OCI-LY3 (cell line): ENCODE data around the gene DRD1.

Source experiments
- H2AFZ ChIP-seq: fragments of 200-600, 300-600 bp; shearing (Covaris generic); 2 replicates; pipeline ENCODE4 v1.6.0; 2014; ENCODE audit warnings: antibody characterized with exemption, low read depth, low read length
- H3K27ac ChIP-seq: fragments of 200-600, 300-600 bp; sonication (generic); 2 replicates; pipeline ENCODE4 v1.5.1; 2014; ENCODE audit warnings: mild to moderate bottlenecking, low read length, moderate library complexity, mixed read lengths
- H3K27me3 ChIP-seq: fragments of 200-600, 300-600 bp; sonication (generic); 2 replicates; pipeline ENCODE4 v1.6.1; 2014; ENCODE audit warnings: low read depth, low read length, mixed read lengths
- H3K36me3 ChIP-seq: fragments of 200-600, 300-600 bp; sonication (generic); replicated peaks from 2 replicates; pipeline ENCODE3; 2014; ENCODE audit warnings: low read depth, low read length, mixed read lengths
- H3K4me1 ChIP-seq: fragments of 300-600, 200-600 bp; sonication (generic); 2 replicates; pipeline ENCODE4 v1.6.1; 2014; ENCODE audit warnings: low read length, mixed read lengths
- H3K4me2 ChIP-seq: fragments of 200-600, 300-600 bp; sonication (generic); 2 replicates; pipeline ENCODE4 v1.6.1; 2014; ENCODE audit warnings: low read length, mixed read lengths
- H3K4me3 ChIP-seq: fragments of 300-600, 200-600 bp; sonication (generic); 2 replicates; pipeline ENCODE4 v1.5.1; 2014; ENCODE audit warnings: antibody characterized with exemption, mild to moderate bottlenecking, low read length, moderate library complexity
- H3K79me2 ChIP-seq: fragments of 300-600, 200-600 bp; shearing (Covaris generic); 2 replicates; pipeline ENCODE4 v1.6.1; 2014; ENCODE audit warnings: mild to moderate bottlenecking, low read length, mixed read lengths
- H3K9ac ChIP-seq: fragments of 300-600, 200-600 bp; shearing (Covaris generic); 2 replicates; pipeline ENCODE4 v1.6.0; 2014; ENCODE audit warnings: mild to moderate bottlenecking, low read length, moderate library complexity
- H3K9me3 ChIP-seq: fragments of 200-600, 300-600 bp; shearing (Covaris generic); 2 replicates; pipeline ENCODE4 v1.6.1; 2014; ENCODE audit warnings: low read length, mixed read lengths; ENCODE audit not compliant: insufficient read depth
- H4K20me1 ChIP-seq: fragments of 200-600, 300-600 bp; sonication (generic); 2 replicates; pipeline ENCODE4 v1.6.1; 2016; ENCODE audit warnings: low read length, mixed read lengths; ENCODE audit not compliant: insufficient read depth
- EZH2phosphoT487 ChIP-seq: fragments of 200-600 bp; shearing (Covaris generic); IDR thresholded peaks from 2 replicates; pipeline ENCODE4 v1.6.1; 2018; ENCODE audit warnings: antibody characterized with exemption, mixed run types, low read depth
- TF ChIP-seq, protein P1 (sequence below): fragments of 200-600, 300-600 bp; sonication (generic); IDR thresholded peaks from 2 replicates; pipeline ENCODE4 v1.5.1; 2014; ENCODE audit warnings: antibody characterized with exemption, low read length, low read depth

DRD1 gene

DNA sequence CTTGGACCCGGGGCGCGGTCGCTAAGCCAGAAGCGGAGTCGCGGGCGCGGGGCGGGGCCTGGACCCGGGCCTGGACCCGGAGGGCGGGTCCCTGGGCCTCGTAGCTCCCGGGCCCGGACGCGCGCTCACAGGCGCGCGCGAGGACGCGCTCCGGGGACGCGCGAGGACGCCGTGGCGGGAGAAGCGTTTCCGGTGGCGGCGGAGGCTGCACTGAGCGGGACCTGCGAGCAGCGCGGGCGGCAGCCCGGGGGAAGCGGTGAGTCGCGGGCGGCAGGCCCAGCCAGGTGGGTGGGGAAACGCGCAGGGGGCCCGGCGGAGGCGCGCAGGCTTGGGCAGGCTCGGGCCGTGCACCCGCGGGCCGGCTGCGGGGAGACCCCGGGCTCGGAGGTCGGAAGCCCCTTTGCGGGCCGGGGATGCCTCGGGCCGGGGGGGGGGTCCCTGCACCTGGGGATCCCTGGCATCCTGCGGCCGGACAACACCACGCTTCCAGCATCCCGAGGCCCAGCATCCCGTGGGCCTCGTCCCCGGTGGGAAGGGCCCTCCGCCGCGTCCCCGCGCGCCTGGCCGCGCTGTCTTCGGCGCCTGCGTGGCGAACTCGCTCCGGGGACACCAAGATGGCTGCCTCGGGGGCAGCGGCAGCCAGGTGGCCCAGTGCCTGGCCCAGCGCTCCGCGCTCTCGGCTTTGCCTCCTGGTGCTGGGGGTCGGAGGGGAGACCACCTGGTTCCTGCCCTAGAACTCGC is 34.6 kb upstream of the DRD1 start, which contains the start of gene SFXN1:
TSS of gene SFXN1 (plus strand) at position 177 of the 741 bp plus-strand sequence. CDS start 13,544 bp downstream, outside the sequence.
- Histone ChIP-seq H3K9me3 (no peaks in the 10 kb centered on the region), H3K9ac (peak within 1 kb of the TSS; percentile 98), H2AFZ (peak within 1 kb of the TSS; percentile 99), H3K27me3 (peaks cover 32% of the 10 kb centered on the region), H3K79me2 (peaks cover 52% of the 10 kb centered on the region), H4K20me1 (peaks cover 40% of the 10 kb centered on the region), H3K4me3 (peak within 1 kb of the TSS; percentile 92), H3K27ac (peak within 1 kb of the TSS; percentile 55), H3K4me1 (peaks cover 10% of the 10 kb centered on the region), H3K4me2 (peak within 1 kb of the TSS; percentile 99), H3K36me3 (peaks cover 38% of the 10 kb centered on the region)
- TF ChIP-seq EZH2phosphoT487 = no peak
- TF ChIP-seq, protein P1, sequence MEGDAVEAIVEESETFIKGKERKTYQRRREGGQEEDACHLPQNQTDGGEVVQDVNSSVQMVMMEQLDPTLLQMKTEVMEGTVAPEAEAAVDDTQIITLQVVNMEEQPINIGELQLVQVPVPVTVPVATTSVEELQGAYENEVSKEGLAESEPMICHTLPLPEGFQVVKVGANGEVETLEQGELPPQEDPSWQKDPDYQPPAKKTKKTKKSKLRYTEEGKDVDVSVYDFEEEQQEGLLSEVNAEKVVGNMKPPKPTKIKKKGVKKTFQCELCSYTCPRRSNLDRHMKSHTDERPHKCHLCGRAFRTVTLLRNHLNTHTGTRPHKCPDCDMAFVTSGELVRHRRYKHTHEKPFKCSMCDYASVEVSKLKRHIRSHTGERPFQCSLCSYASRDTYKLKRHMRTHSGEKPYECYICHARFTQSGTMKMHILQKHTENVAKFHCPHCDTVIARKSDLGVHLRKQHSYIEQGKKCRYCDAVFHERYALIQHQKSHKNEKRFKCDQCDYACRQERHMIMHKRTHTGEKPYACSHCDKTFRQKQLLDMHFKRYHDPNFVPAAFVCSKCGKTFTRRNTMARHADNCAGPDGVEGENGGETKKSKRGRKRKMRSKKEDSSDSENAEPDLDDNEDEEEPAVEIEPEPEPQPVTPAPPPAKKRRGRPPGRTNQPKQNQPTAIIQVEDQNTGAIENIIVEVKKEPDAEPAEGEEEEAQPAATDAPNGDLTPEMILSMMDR = no peak

- peaks cover 35% of the 10 kb centered on the region for H4K20me1 ChIP-seq
- H3K27me3 ChIP-seq = peaks cover 32% of the 10 kb centered on the region
- H3K9ac ChIP-seq = peak overlapping the region; percentile 98
- H3K9me3 ChIP-seq = no peaks in the 10 kb centered on the region
- peak overlapping the region; percentile 97 for H3K4me2 ChIP-seq
- peaks cover 10% of the 10 kb centered on the region for H3K4me1 ChIP-seq
- TF ChIP-seq, protein P1 = no peak
- TF ChIP-seq EZH2phosphoT487 = no peak
- no peak overlapping the region for H3K27ac ChIP-seq
- H3K4me3 ChIP-seq = peak overlapping the region; percentile 92
- H3K79me2 ChIP-seq = peaks cover 46% of the 10 kb centered on the region
- peaks cover 32% of the 10 kb centered on the region for H3K36me3 ChIP-seq
- peak overlapping the region; percentile 99 for H2AFZ ChIP-seq
Observed at GRCh38 chr5:175478008-175478383, 34.0 kb upstream of the DRD1 start.

DNA sequence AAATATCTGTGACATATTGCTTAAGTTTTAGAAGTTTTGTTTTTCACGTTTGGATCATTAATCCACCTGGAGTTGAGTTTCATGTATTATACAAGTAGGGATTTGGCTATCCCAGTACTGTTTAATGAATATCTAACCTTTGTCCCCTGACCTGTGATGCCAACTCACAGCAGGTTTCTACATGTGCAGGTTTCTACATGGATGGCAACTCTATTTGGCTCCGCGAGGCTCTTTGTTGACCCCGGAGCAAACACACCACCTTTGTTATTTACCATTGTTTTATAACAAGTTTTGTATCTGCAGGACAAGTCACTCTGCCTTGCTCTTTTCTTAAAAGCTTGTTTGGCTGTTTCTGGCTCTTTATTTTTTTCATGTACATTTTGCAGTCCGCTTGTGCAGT is 33.5 kb upstream of the DRD1 start:
- Histone ChIP-seq H3K36me3 (peaks cover 26% of the 10 kb centered on the region), H3K27ac (no peak overlapping the region), H3K4me2 (no peak overlapping the region), H3K4me3 (no peak overlapping the region), H3K79me2 (peaks cover 41% of the 10 kb centered on the region), H3K9me3 (no peaks in the 10 kb centered on the region), H3K9ac (no peak overlapping the region), H4K20me1 (peaks cover 29% of the 10 kb centered on the region), H3K4me1 (peaks cover 10% of the 10 kb centered on the region), H3K27me3 (peaks cover 32% of the 10 kb centered on the region), H2AFZ (no peak overlapping the region)
- TF ChIP-seq EZH2phosphoT487 = no peak
- TF ChIP-seq, protein P1 = no peak

- Histone ChIP-seq H3K4me2 (no peak overlapping the region), H3K9me3 (no peaks in the 10 kb centered on the region)
Observed at GRCh38 chr5:175475248-175475647, 31.3 kb upstream of the DRD1 start.

More at GRCh38 chr5:175475248-175475647, 31.3 kb upstream of the DRD1 start:
- Histone ChIP-seq H3K36me3 (peaks cover 5% of the 10 kb centered on the region), H2AFZ (no peak overlapping the region), H3K27ac (no peak overlapping the region), H4K20me1 (peaks cover 7% of the 10 kb centered on the region), H3K4me1 (peaks cover 4% of the 10 kb centered on the region), H3K27me3 (peaks cover 32% of the 10 kb centered on the region), H3K79me2 (peaks cover 19% of the 10 kb centered on the region), H3K9ac (no peak overlapping the region), H3K4me3 (no peak overlapping the region)
- TF ChIP-seq EZH2phosphoT487 = no peak
- TF ChIP-seq, protein P1 = no peak
